Activated CD4-positive, alpha-beta T cell treated with anti-CD3 and anti-CD28 coated beads, Interleukin-2, amount 50 U/mL, for 48 hours (primary cell): ENCODE data around the gene LRRK2.
"Not testable (repeated sequence)": the region's sequence is repeated elsewhere in the genome, so short reads cannot be mapped to it uniquely, and the experiment has no call there.

Experiments
- DNase-seq, 2 experiments: peaks; one replicate each; pipeline ENCODE4 v3.0.0-alpha.2; 2020

LRRK2 gene

GRCh38 chr12:40325349-40325960, 100.7 kb downstream of the LRRK2 start:
- DNase-seq = no peak

- DNase-seq = no peak
Measured at GRCh38 chr12:40327535-40327934, 102.7 kb downstream of the LRRK2 start.

- no peak for DNase-seq
Measured at GRCh38 chr12:40330180-40330579, 105.4 kb downstream of the LRRK2 start.

GRCh38 chr12:40331886-40332285, 107.1 kb downstream of the LRRK2 start:
- no peak for DNase-seq

GRCh38 chr12:40335991-40336390, 111.2 kb downstream of the LRRK2 start:
- DNase-seq = no peak

- no peak for DNase-seq
Measured at GRCh38 chr12:40336573-40337199, 111.9 kb downstream of the LRRK2 start.

- no peak for DNase-seq
Measured at GRCh38 chr12:40338071-40338470, 113.3 kb downstream of the LRRK2 start.

- no peak for DNase-seq
Measured at GRCh38 chr12:40338621-40339020, 113.8 kb downstream of the LRRK2 start.

GRCh38 chr12:40342010-40342409, 117.2 kb downstream of the LRRK2 start:
- DNase-seq = no peak

GRCh38 chr12:40343124-40343523, 118.3 kb downstream of the LRRK2 start:
- no peak for DNase-seq

GRCh38 chr12:40344312-40344711, 119.5 kb downstream of the LRRK2 start:
- no peak for DNase-seq

- no peak for DNase-seq
Measured at GRCh38 chr12:40351976-40352375, 127.2 kb downstream of the LRRK2 start.

- no peak for DNase-seq
Measured at GRCh38 chr12:40375076-40375475, 150.3 kb downstream of the LRRK2 start.

GRCh38 chr12:40376533-40377267, 151.9 kb downstream of the LRRK2 start:
- no peak for DNase-seq

- DNase-seq = no peak
Measured at GRCh38 chr12:40378691-40379090, 153.9 kb downstream of the LRRK2 start.

GRCh38 chr12:40382217-40382616, 157.4 kb downstream of the LRRK2 start:
- no peak for DNase-seq

GRCh38 chr12:40387279-40387678, 162.5 kb downstream of the LRRK2 start:
- DNase-seq = not testable (repeated sequence)

- DNase-seq = no peak
Measured at GRCh38 chr12:40390980-40391379, 166.2 kb downstream of the LRRK2 start.

GRCh38 chr12:40393026-40393425, 168.2 kb downstream of the LRRK2 start:
- DNase-seq = no peak

- DNase-seq = no peak
Measured at GRCh38 chr12:40399656-40400055, 174.9 kb downstream of the LRRK2 start.

GRCh38 chr12:40405419-40405818, 180.6 kb downstream of the LRRK2 start:
- DNase-seq = no peak
